OCI-LY1 (cell line): ENCODE data around the gene ROBO4.

Source experiments
- H2AFZ ChIP-seq: fragments of 200-600 bp; sonication (generic), shearing (Covaris generic); 2 replicates; pipeline ENCODE4 v1.6.0; 2014; ENCODE audit warnings: antibody characterized with exemption, mild to moderate bottlenecking, low read length
- H3F3A ChIP-seq: fragments of 200-600 bp; sonication (generic), shearing (Covaris generic); 2 replicates; pipeline ENCODE4 v1.6.0; 2014; ENCODE audit warnings: mild to moderate bottlenecking, antibody characterized with exemption, low read length, moderate library complexity; ENCODE audit not compliant: insufficient read depth
- H3K27ac ChIP-seq: fragments of 200-600 bp; sonication (generic); 2 replicates; pipeline ENCODE4 v1.5.1; 2014; ENCODE audit warnings: low read length, mixed run types, mild to moderate bottlenecking, low read depth; ENCODE audit not compliant: poor library complexity, severe bottlenecking
- H3K27me3 ChIP-seq: fragments of 200-600 bp; sonication (generic); 2 replicates; pipeline ENCODE4 v1.6.0; 2014; ENCODE audit warnings: antibody characterized with exemption, mild to moderate bottlenecking, low read length, moderate library complexity; ENCODE audit not compliant: insufficient read depth
- H3K36me3 ChIP-seq: fragments of 200-600 bp; sonication (generic); 2 replicates; pipeline ENCODE4 v1.6.1; 2014; ENCODE audit warnings: mild to moderate bottlenecking, antibody characterized with exemption, low read length, moderate library complexity, mixed read lengths; ENCODE audit not compliant: insufficient read depth
- H3K4me1 ChIP-seq: fragments of 200-600 bp; sonication (generic); 2 replicates; pipeline ENCODE4 v1.5.1; 2014; ENCODE audit warnings: mild to moderate bottlenecking, low read length, moderate library complexity; ENCODE audit not compliant: insufficient read depth, severe bottlenecking
- H3K4me2 ChIP-seq: fragments of 200-600 bp; sonication (generic), shearing (Covaris generic); 2 replicates; pipeline ENCODE4 v1.6.1; 2014; ENCODE audit warnings: low read length
- H3K4me3 ChIP-seq: fragments of 200-600 bp; sonication (generic); 2 replicates; pipeline ENCODE4 v1.5.1; 2014; ENCODE audit warnings: low read length, low read depth, mild to moderate bottlenecking, mixed read lengths; ENCODE audit not compliant: poor library complexity, severe bottlenecking
- H3K79me2 ChIP-seq: fragments of 200-600 bp; shearing (Covaris generic); 2 replicates; pipeline ENCODE4 v1.6.1; 2016; ENCODE audit warnings: mixed run types, low read length, mixed read lengths; ENCODE audit not compliant: insufficient read depth
- H3K9ac ChIP-seq: fragments of 200-600 bp; sonication (generic), shearing (Covaris generic); 2 replicates; pipeline ENCODE4 v1.6.1; 2014; ENCODE audit warnings: mild to moderate bottlenecking, low read length, mixed read lengths
- H3K9me2 ChIP-seq: fragments of 200-600 bp; sonication (generic), shearing (Covaris generic); 2 replicates; pipeline ENCODE4 v1.6.1; 2014; ENCODE audit warnings: low read depth, mild to moderate bottlenecking, low read length, mixed read lengths
- H3K9me3 ChIP-seq: fragments of 200-600 bp; shearing (Covaris generic); 2 replicates; pipeline ENCODE4 v1.6.1; 2014; ENCODE audit warnings: low read length, mixed read lengths
- H4K20me1 ChIP-seq: fragments of 200-600 bp; sonication (generic), shearing (Covaris generic); 2 replicates; pipeline ENCODE4 v1.6.0; 2016; ENCODE audit warnings: mild to moderate bottlenecking, low read length; ENCODE audit not compliant: insufficient read depth
- CTCF ChIP-seq: fragments of 200-600 bp; sonication (generic), shearing (Covaris generic); IDR thresholded peaks from 2 replicates; pipeline ENCODE4 v1.5.1; 2017; ENCODE audit warnings: mild to moderate bottlenecking, antibody characterized with exemption, low read length, moderate library complexity, mixed read lengths
- EZH2 ChIP-seq: fragments of 200-600 bp; sonication (generic), shearing (Covaris generic); IDR thresholded peaks from 2 replicates; pipeline ENCODE4 v1.8.0; 2017; ENCODE audit warnings: borderline replicate concordance, mixed run types, mild to moderate bottlenecking, antibody characterized with exemption, low read length, moderate library complexity, mixed read lengths

The ROBO4 gene

GRCh38 chr11:124875401-124875800, 22.3 kb downstream of the ROBO4 start:
- no peaks in the 10 kb centered on the region for H3K9me2 ChIP-seq
- no peak overlapping the region for H3K4me3 ChIP-seq
- H3K36me3 ChIP-seq = no peaks in the 10 kb centered on the region
- peaks cover 4% of the 10 kb centered on the region for H3K4me1 ChIP-seq
- no peaks in the 10 kb centered on the region; the same call in 1 of the 2 replicates for H3K27me3 ChIP-seq
- H3K9ac ChIP-seq = no peak overlapping the region
- H3K4me2 ChIP-seq = no peak overlapping the region
- no peaks in the 10 kb centered on the region for H3K79me2 ChIP-seq
- no peaks in the 10 kb centered on the region for H3F3A ChIP-seq
- TF ChIP-seq EZH2 (no peak), CTCF (no peak)
- no peak overlapping the region for H2AFZ ChIP-seq
- no peaks in the 10 kb centered on the region for H4K20me1 ChIP-seq
- no peaks in the 10 kb centered on the region for H3K9me3 ChIP-seq
- H3K27ac ChIP-seq = no peak overlapping the region

GRCh38 chr11:124874571-124875255, 23.0 kb downstream of the ROBO4 start:
- no peak overlapping the region for H3K4me3 ChIP-seq
- no peak for TF ChIP-seq EZH2
- TF ChIP-seq CTCF = no peak
- no peaks in the 10 kb centered on the region; the same call in 1 of the 2 replicates for H3K27me3 ChIP-seq

GRCh38 chr11:124873951-124874350, 23.7 kb downstream of the ROBO4 start:
- Histone ChIP-seq H3K9me2 (no peaks in the 10 kb centered on the region), H3F3A (no peaks in the 10 kb centered on the region), H4K20me1 (no peaks in the 10 kb centered on the region), H3K36me3 (no peaks in the 10 kb centered on the region), H3K27me3 (no peaks in the 10 kb centered on the region; the same call in 1 of the 2 replicates), H3K4me2 (no peak overlapping the region), H3K27ac (no peak overlapping the region), H3K9me3 (no peaks in the 10 kb centered on the region), H2AFZ (no peak overlapping the region), H3K4me3 (no peak overlapping the region), H3K9ac (no peak overlapping the region), H3K79me2 (no peaks in the 10 kb centered on the region), H3K4me1 (peaks cover 4% of the 10 kb centered on the region)
- no peak for TF ChIP-seq EZH2
- TF ChIP-seq CTCF = no peak

More at GRCh38 chr11:124874571-124875255, 23.0 kb downstream of the ROBO4 start:
- Histone ChIP-seq H3K27ac (no peak overlapping the region), H4K20me1 (no peaks in the 10 kb centered on the region), H3K9me3 (no peaks in the 10 kb centered on the region), H3K4me2 (no peak overlapping the region), H3K9me2 (no peaks in the 10 kb centered on the region), H2AFZ (no peak overlapping the region), H3F3A (no peaks in the 10 kb centered on the region), H3K4me1 (peaks cover 4% of the 10 kb centered on the region), H3K79me2 (no peaks in the 10 kb centered on the region), H3K9ac (no peak overlapping the region), H3K36me3 (no peaks in the 10 kb centered on the region)
